Cardiac fibroblast (primary cell): ENCODE measurements around the gene PCBD1.

Source experiments
- DNase-seq, 2 donors: peaks; one replicate each; pipeline versions ENCODE4 v3.0.0 to v3.0.0-alpha.2; 2010; ENCODE audit warnings: low read depth in 2 of 2
- H3K4me3 ChIP-seq, 2 donors: replicated peaks in 1 of 2; 1 replicate in 1 of 2; 2 replicates in 1 of 2; pipeline ENCODE4 v1.5.1; 2011; ENCODE audit warnings: low read depth in 2 of 2, low read length in 2 of 2, mild to moderate bottlenecking in 2 of 2, moderate library complexity in 1 of 2
- TF ChIP-seq, protein P1 (sequence below): IDR thresholded peaks from one replicate; pipeline ENCODE4 v1.5.1; 2011; ENCODE audit warnings: low read depth, mild to moderate bottlenecking, low read length, inconsistent platforms

PCBD1 gene

DNA sequence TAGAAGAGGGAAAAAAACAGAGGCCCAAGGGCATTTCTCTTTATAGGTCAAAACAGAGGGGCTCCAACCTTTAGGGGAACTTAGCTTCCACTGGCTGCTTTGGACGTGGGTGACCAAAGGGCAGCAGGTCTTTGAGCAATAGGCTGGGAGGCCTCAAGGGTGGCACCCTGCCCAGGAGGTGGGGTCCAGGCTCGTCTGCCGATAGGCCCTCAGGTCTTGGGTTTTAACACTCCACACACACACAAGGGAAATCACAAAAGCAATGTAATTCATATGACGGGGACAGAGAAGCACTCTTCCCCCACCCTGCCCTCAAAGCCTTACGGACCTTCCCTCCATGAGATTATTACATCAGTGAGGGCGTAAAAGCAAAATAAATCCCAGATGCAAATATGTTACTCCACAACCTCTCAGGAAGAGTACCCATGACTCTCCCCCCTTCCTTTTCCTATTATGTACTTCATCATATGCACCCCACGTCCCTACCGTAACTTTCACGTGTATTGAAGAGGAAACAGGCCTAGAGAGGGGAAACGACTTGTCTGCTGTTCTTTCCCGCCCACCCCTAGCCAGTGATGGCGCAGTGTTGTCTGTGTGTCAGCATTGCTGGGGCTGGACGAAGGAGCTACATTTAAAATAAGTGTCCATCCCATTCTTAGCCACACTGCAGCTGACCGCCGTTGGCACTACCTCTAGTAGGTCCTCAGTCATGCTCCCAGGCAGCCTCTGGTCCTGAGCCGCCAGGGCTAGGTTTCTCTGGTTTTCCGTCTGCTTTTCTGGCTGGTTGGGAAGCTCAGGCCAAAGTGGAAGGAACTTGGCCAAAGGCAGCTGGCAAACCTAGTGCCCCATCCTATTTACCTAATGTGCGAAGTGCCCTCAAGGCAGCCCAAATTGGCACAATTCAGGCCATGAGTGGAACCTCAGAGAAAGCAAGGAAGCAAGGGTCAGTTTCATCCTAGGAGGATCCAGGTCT lies 2.1 kb downstream of the PCBD1 start:
- DNase-seq, result no peak
- H3K4me3 ChIP-seq, result no peak overlapping the region
- TF ChIP-seq, protein P1, sequence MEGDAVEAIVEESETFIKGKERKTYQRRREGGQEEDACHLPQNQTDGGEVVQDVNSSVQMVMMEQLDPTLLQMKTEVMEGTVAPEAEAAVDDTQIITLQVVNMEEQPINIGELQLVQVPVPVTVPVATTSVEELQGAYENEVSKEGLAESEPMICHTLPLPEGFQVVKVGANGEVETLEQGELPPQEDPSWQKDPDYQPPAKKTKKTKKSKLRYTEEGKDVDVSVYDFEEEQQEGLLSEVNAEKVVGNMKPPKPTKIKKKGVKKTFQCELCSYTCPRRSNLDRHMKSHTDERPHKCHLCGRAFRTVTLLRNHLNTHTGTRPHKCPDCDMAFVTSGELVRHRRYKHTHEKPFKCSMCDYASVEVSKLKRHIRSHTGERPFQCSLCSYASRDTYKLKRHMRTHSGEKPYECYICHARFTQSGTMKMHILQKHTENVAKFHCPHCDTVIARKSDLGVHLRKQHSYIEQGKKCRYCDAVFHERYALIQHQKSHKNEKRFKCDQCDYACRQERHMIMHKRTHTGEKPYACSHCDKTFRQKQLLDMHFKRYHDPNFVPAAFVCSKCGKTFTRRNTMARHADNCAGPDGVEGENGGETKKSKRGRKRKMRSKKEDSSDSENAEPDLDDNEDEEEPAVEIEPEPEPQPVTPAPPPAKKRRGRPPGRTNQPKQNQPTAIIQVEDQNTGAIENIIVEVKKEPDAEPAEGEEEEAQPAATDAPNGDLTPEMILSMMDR, result no peak

DNA sequence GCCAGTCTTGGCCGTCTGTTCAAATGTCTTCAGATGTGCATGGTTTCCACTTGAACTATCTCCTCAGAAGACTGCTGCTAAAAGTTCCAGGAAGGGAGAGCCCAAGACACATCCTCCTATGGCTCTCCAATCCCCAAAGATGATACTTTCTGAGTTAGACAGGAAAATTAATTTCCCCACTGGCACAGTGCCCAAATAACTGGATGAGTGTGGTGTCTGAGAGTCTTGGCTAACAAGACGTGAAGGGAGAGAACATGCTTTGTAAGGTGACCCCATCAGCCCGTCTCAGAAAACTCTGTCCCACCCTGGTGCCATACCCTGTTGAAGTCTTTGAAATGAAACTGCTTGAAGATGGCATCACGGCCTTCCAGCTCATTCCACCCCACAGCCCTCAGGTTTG lies 2.9 kb downstream of the PCBD1 start:
- no peak overlapping the region for H3K4me3 ChIP-seq
- DNase-seq, result no peak
- TF ChIP-seq, protein P1, result no peak

DNA sequence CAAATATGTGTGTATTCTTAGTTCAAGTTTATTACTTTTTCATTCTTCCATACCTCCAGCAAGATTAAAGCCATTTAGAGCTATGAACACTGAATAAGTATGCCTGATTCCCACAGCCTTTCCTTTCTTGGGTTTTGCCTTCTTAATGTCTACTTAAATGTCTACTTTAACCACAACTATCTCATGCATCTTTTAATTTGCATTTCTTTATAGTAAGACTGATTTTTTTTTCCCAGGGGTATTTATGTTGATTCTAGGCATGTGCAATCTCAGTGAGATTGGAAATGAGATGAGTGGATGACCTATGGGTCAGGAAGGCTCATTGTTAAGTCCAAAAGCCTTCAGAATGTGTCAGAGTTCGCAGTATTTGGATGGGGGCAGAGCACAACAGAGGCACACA lies 3.6 kb downstream of the PCBD1 start:
- no peak overlapping the region for H3K4me3 ChIP-seq
- TF ChIP-seq, protein P1, result no peak
- DNase-seq, result no peak

DNA sequence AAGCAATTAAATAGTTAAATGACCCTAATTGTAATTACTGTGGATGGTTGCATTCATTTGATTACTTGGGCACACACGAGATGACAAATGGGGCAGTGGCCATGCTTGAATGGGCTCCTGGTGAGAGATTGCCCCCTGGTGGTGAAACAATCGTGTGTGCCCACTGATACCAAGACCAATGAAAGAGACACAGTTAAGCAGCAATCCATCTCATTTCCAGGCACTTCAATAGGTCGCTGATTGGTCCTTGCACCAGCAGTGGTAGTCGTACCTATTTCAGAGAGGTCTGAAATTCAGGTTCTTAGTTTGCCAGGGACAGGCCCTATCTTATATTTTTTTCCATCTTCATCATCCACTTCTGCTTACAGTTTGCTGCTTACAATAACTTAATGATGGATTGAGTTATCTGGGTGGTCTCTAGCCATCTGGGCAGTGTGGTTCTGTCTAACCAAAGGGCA lies 8.3 kb downstream of the PCBD1 start:
- H3K4me3 ChIP-seq, result no peak overlapping the region
- TF ChIP-seq, protein P1, result peak; percentile 89
- peak; percentile 88 for DNase-seq

DNA sequence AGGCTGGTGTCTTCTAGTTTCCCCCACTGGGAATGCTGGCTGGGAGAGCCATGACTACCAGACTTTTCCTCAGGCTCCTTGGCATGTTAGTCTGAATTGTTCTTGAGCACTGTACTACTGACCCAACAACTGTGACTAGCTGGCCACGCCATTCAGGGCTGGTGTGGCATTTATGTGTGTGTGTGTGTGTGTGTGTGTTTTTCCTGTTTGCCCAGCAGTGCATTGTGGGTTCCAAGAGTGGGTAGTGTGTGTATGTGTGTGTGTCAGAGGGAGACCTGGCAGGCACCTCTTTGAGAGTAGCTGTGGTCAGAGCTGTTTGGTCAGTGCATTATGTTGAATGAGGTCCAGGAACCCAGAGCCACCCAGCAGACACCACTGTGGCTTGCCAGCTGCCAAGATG lies 9.2 kb downstream of the PCBD1 start:
- no peak overlapping the region for H3K4me3 ChIP-seq
- TF ChIP-seq, protein P1, result no peak
- no peak for DNase-seq

DNA sequence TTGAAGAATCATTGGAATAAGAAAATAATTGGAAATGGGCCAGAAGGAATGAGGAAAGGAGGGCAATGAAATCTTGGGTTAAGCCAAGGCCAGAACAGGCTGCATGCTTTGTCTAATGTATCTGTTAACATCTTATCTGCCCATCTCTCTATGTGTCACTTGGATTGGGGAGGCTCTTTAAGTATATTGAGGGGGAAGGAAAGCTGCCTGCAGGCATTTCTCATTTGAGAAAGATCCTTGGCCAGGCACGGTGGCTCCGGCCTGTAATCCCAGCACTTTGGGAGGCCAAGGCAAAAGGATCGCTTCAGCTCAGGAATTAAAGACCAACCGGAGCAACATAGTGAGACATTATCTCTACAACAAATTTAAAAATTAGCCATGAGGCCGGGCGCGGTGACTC lies 14.3 kb downstream of the PCBD1 start:
- DNase-seq, result no peak
- H3K4me3 ChIP-seq, result no peak overlapping the region
- TF ChIP-seq, protein P1, result no peak
